ENCODE data around the gene DACT2. TPM values are rescaled to one million over a fixed set of nuclear protein-coding genes. Genes with fewer than 3 reads are reported as not detected.

DACT2 gene
- total RNA-seq, 2 donors from 2014 or later: 4.9 to 5.4 TPM

DNA sequence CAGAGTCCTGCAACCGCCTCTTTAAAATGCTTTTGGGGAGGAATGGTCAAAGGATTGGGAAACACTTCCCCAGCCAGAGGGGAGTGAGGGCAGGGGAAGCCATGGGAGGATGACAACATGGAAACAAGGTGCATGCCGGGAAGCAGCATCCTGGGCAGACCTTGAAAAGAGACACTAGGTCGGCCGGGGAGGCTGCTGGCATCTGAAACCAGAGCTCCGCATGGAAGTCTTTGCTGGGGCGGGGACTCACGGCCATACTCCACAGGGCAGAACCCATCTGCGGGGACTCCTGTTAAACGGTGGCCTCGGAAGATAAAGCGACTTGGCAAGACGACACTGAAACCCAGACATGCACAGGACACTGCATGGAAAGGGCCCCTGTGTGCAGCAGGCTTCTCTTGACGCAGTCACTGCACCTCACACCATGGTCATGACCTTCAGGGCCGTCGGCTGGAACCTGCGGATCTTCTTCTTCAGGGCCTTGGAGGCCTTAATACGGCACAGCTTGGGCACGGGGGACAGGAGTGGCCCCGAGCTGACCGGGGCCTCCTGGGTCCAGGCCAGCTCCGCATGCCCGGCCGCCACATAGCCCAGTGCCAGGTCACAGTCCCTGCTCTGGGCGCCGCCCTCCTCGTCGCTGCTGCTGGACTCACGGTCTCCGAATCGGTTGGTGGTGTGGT lies 12.4 kb downstream of the DACT2 start:
- no peak for DNase-seq
- intact Hi-C loops (cut with DNase I): no loop called here
- 89 to 94% methylated on average over 12 to 30 of the region's 30 CpGs for WGBS, 2 donors
- Histone ChIP-seq H3K27ac (no peak overlapping the region), H3K36me3 (replicated peaks in 1 of 2; ENCODE audit: insufficient read depth in 1 of 2, low read depth in 2 of 2) (no peaks in the 10 kb centered on the region), H3K4me3 (no peak overlapping the region), H3K9me3 (no peaks in the 10 kb centered on the region), H3K4me1 (peaks cover 6% of the 10 kb centered on the region), H3K27me3 (no peaks in the 10 kb centered on the region)
- TF ChIP-seq, protein P1, sequence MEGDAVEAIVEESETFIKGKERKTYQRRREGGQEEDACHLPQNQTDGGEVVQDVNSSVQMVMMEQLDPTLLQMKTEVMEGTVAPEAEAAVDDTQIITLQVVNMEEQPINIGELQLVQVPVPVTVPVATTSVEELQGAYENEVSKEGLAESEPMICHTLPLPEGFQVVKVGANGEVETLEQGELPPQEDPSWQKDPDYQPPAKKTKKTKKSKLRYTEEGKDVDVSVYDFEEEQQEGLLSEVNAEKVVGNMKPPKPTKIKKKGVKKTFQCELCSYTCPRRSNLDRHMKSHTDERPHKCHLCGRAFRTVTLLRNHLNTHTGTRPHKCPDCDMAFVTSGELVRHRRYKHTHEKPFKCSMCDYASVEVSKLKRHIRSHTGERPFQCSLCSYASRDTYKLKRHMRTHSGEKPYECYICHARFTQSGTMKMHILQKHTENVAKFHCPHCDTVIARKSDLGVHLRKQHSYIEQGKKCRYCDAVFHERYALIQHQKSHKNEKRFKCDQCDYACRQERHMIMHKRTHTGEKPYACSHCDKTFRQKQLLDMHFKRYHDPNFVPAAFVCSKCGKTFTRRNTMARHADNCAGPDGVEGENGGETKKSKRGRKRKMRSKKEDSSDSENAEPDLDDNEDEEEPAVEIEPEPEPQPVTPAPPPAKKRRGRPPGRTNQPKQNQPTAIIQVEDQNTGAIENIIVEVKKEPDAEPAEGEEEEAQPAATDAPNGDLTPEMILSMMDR (IDR thresholded peaks at IDR 0.05): no peak
- TF ChIP-seq POLR2A (IDR thresholded peaks at IDR 0.05): no peak
- ATAC-seq: no peak

DNA sequence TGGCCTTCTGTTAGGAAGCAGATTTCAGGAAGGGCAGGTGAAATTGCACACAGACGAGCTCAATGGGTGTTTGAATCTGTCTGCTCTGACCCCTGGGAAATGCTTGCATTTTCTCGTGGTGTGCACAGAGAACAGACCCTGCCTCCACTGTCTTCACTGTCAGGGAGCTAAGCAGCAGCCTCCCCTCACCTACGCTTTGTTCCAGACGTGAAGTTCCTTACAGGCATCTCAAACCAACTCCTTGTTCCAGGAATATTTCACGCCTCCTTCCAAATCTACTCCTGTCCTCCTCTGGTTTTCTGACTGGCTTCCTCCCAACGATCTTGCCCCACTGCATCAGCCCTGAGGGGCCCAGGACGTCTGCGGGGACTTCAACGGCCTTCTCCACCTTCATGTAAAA lies 13.7 kb downstream of the DACT2 start:
- Histone ChIP-seq H3K27ac (no peak overlapping the region), H3K4me1 (peaks cover 12% of the 10 kb centered on the region), H3K9me3 (no peaks in the 10 kb centered on the region), H3K27me3 (no peaks in the 10 kb centered on the region), H3K4me3 (no peak overlapping the region), H3K36me3 (replicated peaks in 1 of 2; ENCODE audit: insufficient read depth in 1 of 2, low read depth in 2 of 2) (no peaks in the 10 kb centered on the region)
- WGBS, 2 donors: 79 to 81% methylated on average over 9 of the region's 9 CpGs
- DNase-seq: no peak
- TF ChIP-seq POLR2A (IDR thresholded peaks at IDR 0.05): no peak
- TF ChIP-seq, protein P1 (IDR thresholded peaks at IDR 0.05): no peak
- no peak for ATAC-seq
- intact Hi-C loops (cut with DNase I): no loop called here

DNA sequence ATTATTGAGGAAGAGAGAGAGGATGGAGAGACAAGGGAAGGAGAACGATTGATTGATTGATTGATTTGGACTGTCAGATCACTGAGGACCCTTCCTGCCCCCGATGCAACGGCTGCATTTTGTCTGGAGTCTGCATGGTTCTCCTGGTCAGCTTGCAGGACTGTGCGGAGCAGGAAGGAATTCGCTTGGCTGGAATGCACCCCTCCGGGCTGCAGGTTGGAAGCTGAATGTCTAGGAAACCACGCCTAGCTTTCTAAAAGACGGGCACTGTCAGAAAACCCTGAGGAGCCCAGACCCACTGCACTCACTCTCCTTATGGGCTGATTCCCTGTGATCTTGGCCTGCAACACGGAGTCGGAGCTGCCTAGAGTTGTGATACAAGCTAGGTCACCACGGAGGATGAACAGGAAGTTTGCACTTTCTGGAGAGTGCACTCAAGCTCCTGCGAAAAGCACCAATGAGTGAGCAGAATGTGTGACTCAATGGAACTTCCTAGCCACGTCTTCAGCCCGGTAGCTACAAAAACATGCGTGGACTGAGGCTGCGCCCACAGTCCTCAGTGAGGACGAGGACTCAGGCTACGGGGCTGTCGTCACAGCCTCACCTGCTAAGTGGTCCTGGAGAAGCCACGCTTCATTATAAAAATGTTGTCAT lies 14.4 kb downstream of the DACT2 start:
- Histone ChIP-seq H3K36me3 (replicated peaks in 1 of 2; ENCODE audit: insufficient read depth in 1 of 2, low read depth in 2 of 2) (no peaks in the 10 kb centered on the region), H3K9me3 (no peaks in the 10 kb centered on the region), H3K27me3 (no peaks in the 10 kb centered on the region), H3K4me3 (no peak overlapping the region), H3K27ac (no peak overlapping the region), H3K4me1 (peaks cover 12% of the 10 kb centered on the region)
- 82% methylated on average over 19 to 20 of the region's 20 CpGs for WGBS, 2 donors
- no peak for ATAC-seq
- intact Hi-C loops (cut with DNase I): no loop called here
- DNase-seq: no peak
- TF ChIP-seq, protein P1 (IDR thresholded peaks at IDR 0.05): no peak
- TF ChIP-seq POLR2A (IDR thresholded peaks at IDR 0.05): no peak

DNA sequence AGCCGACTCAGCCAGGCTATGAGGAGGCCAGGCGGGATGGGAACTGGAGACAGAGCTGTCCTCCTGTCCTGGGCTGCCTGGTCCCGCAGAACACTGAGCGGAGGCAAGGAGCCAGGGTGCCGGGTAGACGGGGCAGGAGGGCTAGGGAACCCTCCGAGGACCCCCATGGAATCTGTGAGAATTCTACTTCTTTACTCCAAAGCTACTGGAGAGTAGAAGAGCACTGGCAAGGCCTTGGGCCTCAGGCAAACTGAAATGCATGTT lies 14.9 kb downstream of the DACT2 start:
- peaks cover 12% of the 10 kb centered on the region for H3K4me1 ChIP-seq
- 85% methylated on average over 7 of the region's 7 CpGs for WGBS, 2 donors
- no peak for ATAC-seq
- no peak for TF ChIP-seq POLR2A (IDR thresholded peaks at IDR 0.05)
- TF ChIP-seq, protein P1 (IDR thresholded peaks at IDR 0.05): no peak
- H3K36me3 ChIP-seq (replicated peaks in 1 of 2; ENCODE audit: insufficient read depth in 1 of 2, low read depth in 2 of 2): no peaks in the 10 kb centered on the region
- H3K9me3 ChIP-seq: no peaks in the 10 kb centered on the region
- intact Hi-C loops (cut with DNase I): no loop called here
- DNase-seq: no peak
- no peak overlapping the region for H3K27ac ChIP-seq
- no peak overlapping the region for H3K4me3 ChIP-seq
- no peaks in the 10 kb centered on the region for H3K27me3 ChIP-seq

All from body of pancreas (tissue), 4 donors.